Ovary (tissue), 9 donors: ENCODE measurements around the gene CTDSPL. TPM values are rescaled to one million over a fixed set of nuclear protein-coding genes. Genes with fewer than 3 reads are reported as not detected.

ENCODE experiments used
- DNase-seq, 5 donors: peaks; one replicate each; pipeline ENCODE4 v3.0.0-alpha.2; 2019 to 2020
- H3K27ac ChIP-seq, 2 donors: fragments of 200-600 bp; one replicate each; pipeline versions ENCODE4 v1.5.1 to v1.8.0; 2019 to 2022
- H3K27me3 ChIP-seq: fragments of 200-600 bp; one replicate; pipeline ENCODE4 v1.8.0; 2022
- H3K36me3 ChIP-seq: fragments of 200-600 bp; sonication (generic); one replicate; pipeline ENCODE4 v1.5.1; 2019
- H3K4me1 ChIP-seq: one replicate; pipeline ENCODE4 v1.8.1; 2013; ENCODE audit warnings: mild to moderate bottlenecking, moderate library complexity; ENCODE audit not compliant: insufficient read depth
- H3K4me3 ChIP-seq: fragments of 200-600 bp; sonication (generic); one replicate; pipeline ENCODE4 v1.5.1; 2017
- H3K9me3 ChIP-seq, 2 donors: fragments of 200-600 bp in 1 of 2; sonication (generic) in 1 of 2; one replicate each; pipeline versions ENCODE4 v1.5.1 to v1.8.1; 2013 to 2019; ENCODE audit warnings: mild to moderate bottlenecking in 1 of 2, moderate library complexity in 1 of 2
- EP300 ChIP-seq: sonication (generic); formaldehyde crosslinking; IDR thresholded peaks from one replicate; pipeline ENCODE4 v1.6.1; 2017; ENCODE audit warnings: antibody characterized with exemption
- POLR2A ChIP-seq: fragments of 450-650 bp; IDR thresholded peaks from one replicate; pipeline ENCODE4 v1.6.1; 2017; ENCODE audit warnings: antibody characterized with exemption, mild to moderate bottlenecking, moderate library complexity
- WGBS, 3 donors: extraction: QIAGEN DNeasy Blood & Tissue Kit in 1 of 3; methylation state at CpG; one replicate each; pipeline versions ENCODE4 v1.1.5 to v1.1.7; 2013 to 2017; 5-methylcytosine and 5-hydroxymethylcytosine counted together
- intact Hi-C, 4 donors: fragments of 100-400 bp; cut with DNase I; formaldehyde crosslinking; loops; one replicate each; pipeline versions ENCODE4 v1.11.0 to v1.15.1; 2022 to 2023
- polyA plus RNA-seq, 2 donors: library from polyadenylated mRNA; stranded (reverse); fragments of 200-250 nt in 1 of 2; fragments of 350-450 nt in 1 of 2; fragmentation: Illumina TruSeq in 1 of 2; extraction: RNeasy Lipid Tissue Mini Kit (QIAGEN cat#74804) in 1 of 2; gene quantifications; one replicate each; pipeline ENCODE4 v1.2.3, GENCODE V29; 2013 to 2014
- total RNA-seq, 7 donors: library from RNA; depleted of rRNA in 2 of 7; stranded (reverse); fragments of >200 nt in 2 of 7; fragmentation: NEBNext Ultra II Directional in 3 of 7; extraction: Animal tissue kit (Norgen Biotek cat#: 25700) in 3 of 7; gene quantifications; one replicate each; pipeline versions ENCODE4 v1.1.0 to v1.2.4, GENCODE V29; 2016 to 2023
- TF ChIP-seq, protein P1 (sequence below), 3 donors: fragments of 450-650 bp in 2 of 3; fragments of 200-600 bp in 1 of 3; IDR thresholded peaks; one replicate each; pipeline versions ENCODE4 v1.5.1 to v1.8.0; 2016 to 2022; ENCODE audit warnings: antibody characterized with exemption in 3 of 3, mild to moderate bottlenecking in 1 of 3
- donor health status: DM: no; HTN: no; CAD: no; lungs with moderate emphysema.
- donor health status: DM: no; HTN: no; CAD: no.
- donor health status: Bipolar disorder and iron deficiency.
- donor health status: DM: yes; HTN: yes; CAD: no.
- donor health status: DM: no; HTN: no; CAD: no.
- donor health status: DM: yes; HTN: yes; CAD: no.

Gene CTDSPL
- total and polyA plus RNA-seq, 9 donors: 14.8 to 41.1 (median 34.2) TPM

DNA sequence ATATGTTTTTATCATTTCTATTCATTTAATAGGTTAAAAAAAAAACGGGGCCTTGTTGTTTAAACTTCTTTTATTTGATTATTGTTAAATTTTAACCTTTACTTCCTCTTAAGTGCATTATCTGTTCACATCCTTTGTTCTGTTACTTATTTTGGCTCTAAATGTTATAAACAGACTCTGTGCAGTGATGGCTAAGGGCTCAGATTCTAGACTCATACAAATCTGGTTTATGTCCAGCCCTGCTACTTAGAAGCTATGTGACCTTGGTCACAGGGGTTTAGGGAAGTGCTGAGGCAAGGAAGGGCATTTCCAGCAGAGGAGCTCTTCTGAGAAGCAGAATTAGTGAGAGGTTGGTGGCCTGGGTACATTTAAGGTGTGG is 73.6 kb downstream of the CTDSPL start:
- no peak for DNase-seq
- WGBS, 3 donors: 0 to 7% (median 1%) methylated on average over 1 of the region's 1 CpG
- no peak for TF ChIP-seq EP300
- TF ChIP-seq, protein P1, sequence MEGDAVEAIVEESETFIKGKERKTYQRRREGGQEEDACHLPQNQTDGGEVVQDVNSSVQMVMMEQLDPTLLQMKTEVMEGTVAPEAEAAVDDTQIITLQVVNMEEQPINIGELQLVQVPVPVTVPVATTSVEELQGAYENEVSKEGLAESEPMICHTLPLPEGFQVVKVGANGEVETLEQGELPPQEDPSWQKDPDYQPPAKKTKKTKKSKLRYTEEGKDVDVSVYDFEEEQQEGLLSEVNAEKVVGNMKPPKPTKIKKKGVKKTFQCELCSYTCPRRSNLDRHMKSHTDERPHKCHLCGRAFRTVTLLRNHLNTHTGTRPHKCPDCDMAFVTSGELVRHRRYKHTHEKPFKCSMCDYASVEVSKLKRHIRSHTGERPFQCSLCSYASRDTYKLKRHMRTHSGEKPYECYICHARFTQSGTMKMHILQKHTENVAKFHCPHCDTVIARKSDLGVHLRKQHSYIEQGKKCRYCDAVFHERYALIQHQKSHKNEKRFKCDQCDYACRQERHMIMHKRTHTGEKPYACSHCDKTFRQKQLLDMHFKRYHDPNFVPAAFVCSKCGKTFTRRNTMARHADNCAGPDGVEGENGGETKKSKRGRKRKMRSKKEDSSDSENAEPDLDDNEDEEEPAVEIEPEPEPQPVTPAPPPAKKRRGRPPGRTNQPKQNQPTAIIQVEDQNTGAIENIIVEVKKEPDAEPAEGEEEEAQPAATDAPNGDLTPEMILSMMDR (IDR thresholded peaks at IDR 0.05): no peak
- Histone ChIP-seq H3K9me3 (no peaks in the 10 kb centered on the region), H3K36me3 (no peaks in the 10 kb centered on the region), H3K27me3 (no peaks in the 10 kb centered on the region), H3K27ac (no peak overlapping the region), H3K4me1 (peaks cover 13% of the 10 kb centered on the region), H3K4me3 (no peak overlapping the region)
- intact Hi-C loops: loop anchor here in 1 of 4 donors (5.0 kb wide), 1 partner anchor 603 kb away; no protein-coding TSS in a partner anchor

DNA sequence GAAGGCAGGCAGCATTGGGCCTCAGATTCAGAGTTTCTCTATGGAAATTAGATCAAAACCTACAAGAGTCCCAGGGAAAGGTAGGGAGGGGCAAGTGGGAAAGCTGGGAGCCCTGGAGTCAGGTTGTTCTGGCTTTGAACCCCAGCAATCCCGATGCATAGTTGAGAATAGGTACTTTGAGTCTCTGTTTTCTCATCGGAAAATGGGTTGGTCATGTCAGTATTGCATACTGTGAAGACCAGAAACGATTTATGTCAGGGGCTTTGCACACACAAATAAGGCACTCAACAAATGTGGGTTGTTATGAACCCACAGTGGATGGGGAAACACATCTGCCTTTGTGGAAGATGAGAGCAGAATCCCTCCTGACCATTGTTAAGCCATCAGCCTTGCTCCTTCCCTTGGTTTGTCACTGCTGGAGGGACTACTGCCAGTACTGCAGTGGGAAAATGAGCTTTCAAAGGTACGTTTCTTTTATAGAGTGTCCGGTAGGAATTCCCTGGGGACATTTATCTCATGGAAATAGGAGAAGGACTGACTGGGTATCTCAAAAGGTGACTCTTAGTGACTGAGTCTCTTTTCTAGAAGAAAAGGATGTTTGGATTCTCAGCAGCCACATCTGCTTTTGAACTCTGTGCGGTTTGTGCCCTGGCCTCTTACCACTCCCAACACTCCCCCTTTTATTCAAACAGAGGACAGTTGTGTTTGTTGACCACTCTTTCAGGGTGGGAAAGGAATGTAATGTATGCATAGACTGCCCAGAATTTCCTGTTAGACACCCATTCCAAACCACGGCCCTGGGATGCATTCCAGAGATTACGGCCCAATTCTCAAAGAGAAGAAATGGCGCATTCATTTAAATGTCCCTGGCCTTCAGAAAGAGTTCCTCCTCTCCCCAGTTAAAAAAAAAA is 74.3 kb downstream of the CTDSPL start:
- no peaks in the 10 kb centered on the region for H3K36me3 ChIP-seq
- no peaks in the 10 kb centered on the region for H3K9me3 ChIP-seq
- 41 to 49% (median 46%) methylated on average over 9 of the region's 9 CpGs for WGBS, 3 donors
- no peak overlapping the region for H3K4me3 ChIP-seq
- TF ChIP-seq, protein P1 (IDR thresholded peaks at IDR 0.05): no peak
- no peak for TF ChIP-seq POLR2A
- no peak for TF ChIP-seq EP300
- H3K4me1 ChIP-seq: peaks cover 15% of the 10 kb centered on the region
- no peak overlapping the region for H3K27ac ChIP-seq
- no peaks in the 10 kb centered on the region for H3K27me3 ChIP-seq
- intact Hi-C loops: loop anchor here in 1 of 4 donors (5.0 kb wide), 1 partner anchor 604 kb away; no protein-coding TSS in a partner anchor
- DNase-seq: no peak

DNA sequence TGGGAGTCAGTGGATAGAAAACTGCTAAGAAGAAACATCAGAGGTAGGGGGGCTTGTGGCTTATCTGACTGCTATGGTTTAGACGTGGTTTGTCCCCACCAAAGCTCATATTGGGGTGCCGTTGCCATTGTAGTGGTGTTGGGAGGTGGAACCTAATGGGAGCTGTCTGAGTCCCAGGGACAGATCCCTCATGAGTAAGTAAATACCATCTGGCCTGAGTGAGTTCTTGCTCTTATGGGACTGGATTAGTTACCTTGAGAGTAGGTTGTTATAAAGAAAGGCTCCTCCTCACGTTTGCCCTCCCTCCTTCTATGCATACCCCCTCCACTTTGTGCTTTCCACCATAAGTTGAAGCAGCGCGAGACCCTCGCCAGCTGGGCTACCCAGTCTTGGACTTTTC is 75.5 kb downstream of the CTDSPL start:
- TF ChIP-seq EP300: no peak
- TF ChIP-seq, protein P1 (IDR thresholded peaks at IDR 0.05): no peak
- no peak for TF ChIP-seq POLR2A
- DNase-seq: no peak
- Histone ChIP-seq H3K27me3 (no peaks in the 10 kb centered on the region), H3K4me3 (no peak overlapping the region), H3K27ac (no peak overlapping the region), H3K4me1 (peaks cover 22% of the 10 kb centered on the region), H3K9me3 (no peaks in the 10 kb centered on the region), H3K36me3 (no peaks in the 10 kb centered on the region)
- intact Hi-C loops: loop anchor here in 1 of 4 donors (5.0 kb wide), 1 partner anchor 605 kb away; no protein-coding TSS in a partner anchor
- WGBS, 3 donors: 87 to 90% (median 89%) methylated on average over 6 of the region's 6 CpGs

DNA sequence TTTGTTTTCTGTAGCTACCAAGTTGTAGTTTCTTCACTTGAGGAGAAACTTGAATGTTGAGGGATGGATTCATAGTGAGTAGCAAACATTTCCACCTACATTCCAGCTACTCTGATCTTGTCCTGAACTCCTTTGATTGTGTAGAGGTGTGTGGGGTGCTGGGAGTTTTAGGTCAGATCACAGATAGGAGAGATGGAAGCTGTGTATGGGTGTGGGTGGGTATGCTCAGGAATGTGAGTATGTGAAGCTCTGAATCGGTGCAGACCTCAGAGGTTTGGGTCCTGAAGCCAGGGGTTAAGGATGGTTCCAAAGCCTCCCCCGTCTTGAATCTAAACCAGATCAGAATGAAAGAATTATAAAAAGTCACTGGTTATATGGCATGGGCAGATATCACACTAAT is 76.3 kb downstream of the CTDSPL start:
- intact Hi-C loops: loop anchor here in 1 of 4 donors (5.0 kb wide), 1 partner anchor 606 kb away; no protein-coding TSS in a partner anchor
- no peak for DNase-seq
- 67 to 84% (median 79%) methylated on average over 2 of the region's 2 CpGs for WGBS, 3 donors
- Histone ChIP-seq H3K9me3 (no peaks in the 10 kb centered on the region), H3K4me1 (peaks cover 25% of the 10 kb centered on the region), H3K36me3 (no peaks in the 10 kb centered on the region), H3K27me3 (no peaks in the 10 kb centered on the region), H3K27ac (no peak overlapping the region), H3K4me3 (no peak overlapping the region)
- TF ChIP-seq POLR2A: no peak
- no peak for TF ChIP-seq EP300
- TF ChIP-seq, protein P1 (IDR thresholded peaks at IDR 0.05): no peak
